ENCODE measurements around the gene NPTX2. TPM values are rescaled to one million over a fixed set of nuclear protein-coding genes. Genes with fewer than 3 reads are reported as not detected.

The NPTX2 gene
- total RNA-seq, 3 donors from 2014 or later (not counting 1 experiment from before 2014, with no cell fraction given): 0.14 TPM; not detected in 2

GRCh38 chr7:98678215-98678614 lies 61.1 kb downstream of the NPTX2 start:
- Histone ChIP-seq H3K4me3 (ENCODE audit: low read length) (no peak overlapping the region), H3K27me3 (ENCODE audit: control insufficient read depth, insufficient read depth, low read length) (no peaks in the 10 kb centered on the region), H3K36me3 (ENCODE audit: control insufficient read depth, insufficient read depth, low read length) (no peaks in the 10 kb centered on the region), H3K4me1 (ENCODE audit: control insufficient read depth, insufficient read depth, low read length) (no peaks in the 10 kb centered on the region), H3K27ac (ENCODE audit: low read length) (no peak overlapping the region), H3K9me3 (ENCODE audit: control insufficient read depth, insufficient read depth, low read length) (no peaks in the 10 kb centered on the region)
- no peak for ATAC-seq
- TF ChIP-seq CTCF (IDR thresholded peaks at IDR 0.05): no peak
- Mint-ChIP-seq H3K27me3 (ENCODE audit: low read depth in 2 of 2) (peaks cover 0 to 3% of the 10 kb centered on the region in 2 donors), H3K4me1 (no peaks in the 10 kb centered on the region), H3K4me3 (no peak overlapping the region), H3K36me3 (no peaks in the 10 kb centered on the region), H3K27ac (no peak overlapping the region), H3K9me3 (no peaks in the 10 kb centered on the region)
- no peak for DNase-seq
- intact Hi-C loops (cut with micrococcal nuclease): no loop called here
- WGBS (ENCODE audit: insufficient coverage): 98% methylated on average over 7 of the region's 7 CpGs

Other genes starting within 250 kb of the NPTX2 start
- not detected for gene BAIAP2L1, start 216.2 kb upstream of the NPTX2 start, total RNA-seq

Measured in natural killer cell (primary cell).